Fibroblast of the aortic adventitia (primary cell): ENCODE measurements around the gene GDF7. TPM values are rescaled to one million over a fixed set of nuclear protein-coding genes. Genes with fewer than 3 reads are reported as not detected.

ENCODE experiments used
- DNase-seq: peaks from one replicate; pipeline ENCODE4 v3.0.0-alpha.2; 2010; ENCODE audit warnings: low read depth
- H3K4me3 ChIP-seq: 2 replicates; pipeline ENCODE4 v1.5.1; 2011; ENCODE audit warnings: low read depth, mild to moderate bottlenecking, control low read depth, low read length, moderate library complexity
- CTCF ChIP-seq: IDR thresholded peaks from 2 replicates; pipeline ENCODE4 v1.5.1; 2011; ENCODE audit warnings: mild to moderate bottlenecking, low read length, control low read depth, inconsistent platforms; ENCODE audit not compliant: insufficient read depth
- total RNA-seq: library from RNA; depleted of rRNA; stranded (reverse); fragments of >200 nt; gene quantifications from 2 replicates; pipeline ENCODE4 v1.2.3, GENCODE V29; 2012; ENCODE audit warnings: low replicate concordance

GDF7 gene
- total RNA-seq, 1 donor: under 0.01 TPM

GRCh38 chr2:20629181-20629580 lies 37.8 kb upstream of the GDF7 start:
- no peak overlapping the region for H3K4me3 ChIP-seq
- no peak for DNase-seq
- TF ChIP-seq CTCF: no peak

GRCh38 chr2:20629581-20630171 lies 37.3 kb upstream of the GDF7 start:
- H3K4me3 ChIP-seq: no peak overlapping the region
- DNase-seq: no peak
- no peak for TF ChIP-seq CTCF

- DNase-seq: no peak
- no peak overlapping the region for H3K4me3 ChIP-seq
- no peak for TF ChIP-seq CTCF
These were observed 36.0 kb upstream of the GDF7 start for GRCh38 chr2:20630967-20631366.

- no peak overlapping the region for H3K4me3 ChIP-seq
- no peak for DNase-seq
- TF ChIP-seq CTCF: no peak
These were observed 35.2 kb upstream of the GDF7 start for GRCh38 chr2:20631617-20632307.

GRCh38 chr2:20632446-20632990 lies 34.4 kb upstream of the GDF7 start:
- no peak for TF ChIP-seq CTCF
- DNase-seq: no peak

GRCh38 chr2:20633001-20633400 lies 33.9 kb upstream of the GDF7 start:
- no peak for TF ChIP-seq CTCF

More at GRCh38 chr2:20632446-20632990, 34.4 kb upstream of the GDF7 start:
- H3K4me3 ChIP-seq: no peak overlapping the region

More at GRCh38 chr2:20633001-20633400, 33.9 kb upstream of the GDF7 start:
- no peak overlapping the region for H3K4me3 ChIP-seq
- DNase-seq: no peak
